WTC11 (cell line): ENCODE measurements around the gene TECRL.

Experiments used
- ATF1 ChIP-seq: sonication (generic); formaldehyde crosslinking; IDR thresholded peaks from 2 replicates; pipeline ENCODE4 v1.8.1; 2023; ENCODE audit warnings: mild to moderate bottlenecking, moderate library complexity, missing genetic modification reagents
- ATF2 ChIP-seq: sonication (generic); formaldehyde crosslinking; IDR thresholded peaks from 2 replicates; pipeline ENCODE4 v1.8.1; 2022; ENCODE audit warnings: low read depth, missing genetic modification reagents, borderline replicate concordance
- CDX4 ChIP-seq: fragments of 250-450 bp; sonication (Bioruptor Pico); IDR thresholded peaks from 2 replicates; pipeline ENCODE4 v1.9.0; 2021; ENCODE audit warnings: moderate library complexity, mild to moderate bottlenecking, inconsistent platforms, borderline replicate concordance
- CTCF ChIP-seq: fragments of 200-600 bp; IDR thresholded peaks from 2 replicates; pipeline ENCODE4 v1.8.0; 2022; ENCODE audit warnings: antibody characterized with exemption
- HMGA2 ChIP-seq: fragments of 250-450 bp; sonication (Bioruptor Pico); IDR thresholded peaks from 2 replicates; pipeline ENCODE4 v1.4.0; 2021; ENCODE audit warnings: mild to moderate bottlenecking, moderate library complexity
- MXD4 ChIP-seq: fragments of 250-450 bp; sonication (Bioruptor Pico); IDR thresholded peaks from 2 replicates; pipeline ENCODE4 v1.8.0; 2021; ENCODE audit warnings: mild to moderate bottlenecking, moderate library complexity, borderline replicate concordance
- NR3C1 ChIP-seq: sonication (generic); formaldehyde crosslinking; conservative IDR thresholded peaks from 2 replicates; pipeline ENCODE4 v1.8.1; 2023; ENCODE audit warnings: low read depth, mild to moderate bottlenecking, missing genetic modification reagents
- ZBTB21 ChIP-seq: sonication (generic); formaldehyde crosslinking; IDR thresholded peaks from 2 replicates; pipeline ENCODE4 v1.8.1; 2023; ENCODE audit warnings: mild to moderate bottlenecking, missing genetic modification reagents, borderline replicate concordance

- no peak for TF ChIP-seq CTCF
- no peak for TF ChIP-seq ZBTB21 (CRISPR knock-in tag)
- TF ChIP-seq ATF1 (CRISPR knock-in tag): no peak
- TF ChIP-seq ATF2 (CRISPR knock-in tag): no peak
- no peak for TF ChIP-seq CDX4 (CRISPR knock-in tag)
- no peak for TF ChIP-seq NR3C1 (CRISPR knock-in tag)
- no peak for TF ChIP-seq MXD4 (CRISPR knock-in tag)
- no peak for TF ChIP-seq HMGA2 (CRISPR knock-in tag)
These were observed 48.4 kb downstream of the TECRL start for GRCh38 chr4:64360664-64361398.
